Measurements from ENCODE around the gene PML.

Gene PML

GRCh38 chr15:74010929-74011540 is 16.5 kb downstream of the PML start:
- no peak for DNase-seq

- DNase-seq = no peak
Measured at GRCh38 chr15:74011610-74012009, 17.1 kb downstream of the PML start.

GRCh38 chr15:74013374-74013894 is 18.9 kb downstream of the PML start:
- no peak for DNase-seq

DNA sequence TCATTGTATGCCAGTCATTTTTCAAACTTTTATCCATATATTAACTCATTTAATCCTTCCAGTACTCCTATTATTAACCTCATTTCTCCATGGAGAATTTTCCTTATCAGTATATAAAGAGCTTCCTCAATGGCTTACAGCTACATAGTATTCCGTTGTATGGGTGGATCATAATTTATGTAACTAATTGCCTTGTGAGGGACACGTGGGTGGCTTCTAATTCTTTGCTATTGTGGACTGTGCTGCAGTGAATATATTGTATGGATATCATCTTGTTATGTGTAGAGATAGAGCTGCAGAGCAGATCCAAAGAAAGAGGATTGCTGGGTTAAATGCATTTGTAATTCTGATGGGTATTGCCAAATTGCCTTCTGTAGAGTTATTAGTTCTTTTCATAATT is 25.2 kb downstream of the PML start:
- no peak for DNase-seq

DNA sequence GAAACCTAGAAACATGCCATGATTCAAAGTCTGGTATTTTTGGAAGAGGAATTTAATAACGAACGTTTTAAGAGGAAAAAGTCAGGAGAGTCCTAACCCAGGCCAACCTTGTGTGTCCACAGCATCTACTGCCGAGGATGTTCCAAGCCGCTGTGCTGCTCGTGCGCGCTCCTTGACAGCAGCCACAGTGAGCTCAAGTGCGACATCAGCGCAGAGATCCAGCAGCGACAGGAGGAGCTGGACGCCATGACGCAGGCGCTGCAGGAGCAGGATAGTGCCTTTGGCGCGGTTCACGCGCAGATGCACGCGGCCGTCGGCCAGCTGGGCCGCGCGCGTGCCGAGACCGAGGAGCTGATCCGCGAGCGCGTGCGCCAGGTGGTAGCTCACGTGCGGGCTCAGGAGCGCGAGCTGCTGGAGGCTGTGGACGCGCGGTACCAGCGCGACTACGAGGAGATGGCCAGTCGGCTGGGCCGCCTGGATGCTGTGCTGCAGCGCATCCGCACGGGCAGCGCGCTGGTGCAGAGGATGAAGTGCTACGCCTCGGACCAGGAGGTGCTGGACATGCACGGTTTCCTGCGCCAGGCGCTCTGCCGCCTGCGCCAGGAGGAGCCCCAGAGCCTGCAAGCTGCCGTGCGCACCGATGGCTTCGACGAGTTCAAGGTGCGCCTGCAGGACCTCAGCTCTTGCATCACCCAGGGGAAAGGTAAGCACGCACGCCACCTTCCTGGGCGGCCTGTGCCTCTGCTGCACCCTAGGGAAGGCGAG is 28.4 kb downstream of the PML start:
- no peak for DNase-seq

- DNase-seq = no peak
Measured at GRCh38 chr15:74024687-74025086, 30.2 kb downstream of the PML start.

GRCh38 chr15:74025436-74025835 is 30.9 kb downstream of the PML start:
- DNase-seq = no peak

DNA sequence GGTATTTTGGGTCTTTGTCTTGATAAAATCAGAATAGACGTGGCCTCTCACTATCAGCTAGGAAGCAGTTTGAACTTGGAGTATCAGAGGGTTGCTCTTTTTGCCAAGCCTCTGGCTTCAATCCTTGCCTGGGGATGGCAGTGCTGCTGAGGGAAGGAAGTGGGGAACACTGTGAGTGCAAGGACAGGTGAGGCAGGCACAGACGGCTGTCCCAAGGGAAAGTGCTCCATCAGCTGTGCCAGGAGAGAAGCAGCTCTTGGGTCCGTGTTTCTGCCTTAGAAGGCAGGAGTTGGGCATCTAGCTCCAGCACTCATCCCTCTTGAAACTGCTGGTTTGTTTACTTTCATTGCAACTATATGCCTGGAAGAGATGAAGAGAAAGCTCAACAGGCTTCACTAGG is 33.2 kb downstream of the PML start:
- DNase-seq = no peak

GRCh38 chr15:74028646-74029045 is 34.1 kb downstream of the PML start:
- DNase-seq = no peak

DNA sequence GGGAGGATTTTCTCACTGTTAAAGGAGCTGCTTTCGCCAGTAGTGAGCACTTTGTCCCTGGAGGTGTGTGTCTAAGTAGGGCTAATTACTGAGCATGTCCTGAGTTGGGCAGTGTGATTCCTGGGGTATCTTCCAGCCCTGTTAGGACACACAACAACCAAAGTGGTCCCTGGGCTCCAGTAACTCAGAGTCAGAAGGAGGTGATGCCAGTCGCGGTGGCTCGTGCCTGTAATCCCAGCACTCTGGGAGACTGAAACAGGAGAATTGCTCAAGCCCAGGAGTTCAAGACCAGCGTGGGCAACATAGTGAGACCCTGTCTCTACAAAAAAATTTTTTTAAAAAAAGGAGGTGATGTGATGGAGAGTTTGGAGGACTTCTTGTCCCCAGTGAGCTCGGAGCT is 37.5 kb downstream of the PML start:
- DNase-seq = no peak

DNA sequence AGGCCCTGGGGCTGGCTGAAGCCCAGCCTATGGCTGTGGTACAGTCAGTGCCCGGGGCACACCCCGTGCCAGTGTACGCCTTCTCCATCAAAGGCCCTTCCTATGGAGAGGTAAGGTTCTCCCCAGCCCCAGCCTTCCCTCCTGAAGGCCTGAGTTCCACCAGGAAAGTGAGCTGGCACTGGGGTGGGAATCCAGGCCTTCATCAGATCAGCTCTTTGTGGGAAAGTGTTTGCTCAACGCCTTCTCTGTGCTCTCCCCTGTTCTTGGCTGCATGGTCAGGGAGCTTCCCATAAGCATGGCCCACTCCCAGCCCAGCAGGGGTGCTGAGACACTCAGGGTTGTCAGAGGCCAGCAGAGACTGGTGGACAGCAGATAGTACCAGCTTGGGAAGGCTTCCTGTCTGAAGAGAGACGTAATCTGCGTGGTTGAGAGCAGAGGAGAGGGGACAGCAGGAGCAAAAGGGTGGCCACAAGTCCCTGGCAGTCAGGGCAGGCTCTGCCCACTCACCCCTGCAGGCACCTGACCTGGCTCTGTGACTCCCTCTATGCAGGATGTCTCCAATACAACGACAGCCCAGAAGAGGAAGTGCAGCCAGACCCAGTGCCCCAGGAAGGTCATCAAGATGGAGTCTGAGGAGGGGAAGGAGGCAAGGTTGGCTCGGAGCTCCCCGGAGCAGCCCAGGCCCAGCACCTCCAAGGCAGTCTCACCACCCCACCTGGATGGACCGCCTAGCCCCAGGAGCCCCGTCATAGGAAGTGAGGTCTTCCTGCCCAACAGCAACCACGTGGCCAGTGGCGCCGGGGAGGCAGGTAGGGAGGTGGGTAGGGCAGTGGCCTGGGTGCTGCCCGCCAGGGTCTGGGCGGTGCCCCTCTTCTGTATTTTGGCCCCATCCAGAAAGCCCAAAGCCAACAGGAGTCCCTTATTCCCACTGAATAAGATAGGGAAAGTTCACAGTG is 38.4 kb downstream of the PML start:
- DNase-seq = no peak

- no peak for DNase-seq
Measured at GRCh38 chr15:74034206-74034755, 39.8 kb downstream of the PML start.

DNA sequence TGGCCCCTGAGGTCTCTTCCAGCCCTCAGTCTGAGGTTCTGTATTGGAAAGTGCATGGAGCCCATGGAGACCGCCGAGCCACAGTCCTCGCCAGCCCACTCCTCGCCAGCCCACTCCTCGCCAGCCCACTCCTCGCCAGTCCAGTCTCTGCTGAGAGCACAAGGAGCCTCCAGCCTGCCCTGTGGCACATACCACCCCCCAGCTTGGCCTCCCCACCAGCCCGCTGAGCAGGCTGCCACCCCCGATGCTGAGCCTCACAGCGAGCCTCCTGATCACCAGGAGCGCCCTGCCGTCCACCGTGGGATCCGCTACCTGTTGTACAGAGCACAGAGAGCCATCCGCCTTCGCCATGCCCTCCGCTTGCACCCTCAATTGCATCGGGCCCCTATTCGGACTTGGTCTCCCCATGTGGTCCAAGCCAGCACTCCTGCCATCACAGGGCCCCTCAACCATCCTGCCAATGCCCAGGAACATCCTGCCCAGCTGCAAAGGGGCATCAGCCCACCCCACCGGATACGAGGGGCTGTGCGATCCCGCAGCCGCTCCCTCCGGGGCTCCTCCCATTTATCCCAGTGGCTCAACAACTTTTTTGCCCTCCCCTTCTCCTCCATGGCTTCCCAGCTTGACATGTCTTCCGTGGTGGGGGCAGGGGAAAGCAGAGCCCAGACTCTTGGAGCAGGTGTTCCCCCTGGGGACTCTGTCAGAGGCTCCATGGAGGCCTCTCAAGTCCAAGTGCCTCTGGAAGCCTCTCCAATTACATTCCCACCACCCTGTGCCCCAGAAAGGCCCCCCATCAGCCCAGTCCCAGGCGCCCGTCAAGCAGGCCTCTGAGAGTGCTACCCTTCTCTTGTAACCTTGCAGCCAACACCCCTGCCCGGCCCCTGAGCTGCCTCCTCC is 40.9 kb downstream of the PML start:
- DNase-seq = no peak

DNA sequence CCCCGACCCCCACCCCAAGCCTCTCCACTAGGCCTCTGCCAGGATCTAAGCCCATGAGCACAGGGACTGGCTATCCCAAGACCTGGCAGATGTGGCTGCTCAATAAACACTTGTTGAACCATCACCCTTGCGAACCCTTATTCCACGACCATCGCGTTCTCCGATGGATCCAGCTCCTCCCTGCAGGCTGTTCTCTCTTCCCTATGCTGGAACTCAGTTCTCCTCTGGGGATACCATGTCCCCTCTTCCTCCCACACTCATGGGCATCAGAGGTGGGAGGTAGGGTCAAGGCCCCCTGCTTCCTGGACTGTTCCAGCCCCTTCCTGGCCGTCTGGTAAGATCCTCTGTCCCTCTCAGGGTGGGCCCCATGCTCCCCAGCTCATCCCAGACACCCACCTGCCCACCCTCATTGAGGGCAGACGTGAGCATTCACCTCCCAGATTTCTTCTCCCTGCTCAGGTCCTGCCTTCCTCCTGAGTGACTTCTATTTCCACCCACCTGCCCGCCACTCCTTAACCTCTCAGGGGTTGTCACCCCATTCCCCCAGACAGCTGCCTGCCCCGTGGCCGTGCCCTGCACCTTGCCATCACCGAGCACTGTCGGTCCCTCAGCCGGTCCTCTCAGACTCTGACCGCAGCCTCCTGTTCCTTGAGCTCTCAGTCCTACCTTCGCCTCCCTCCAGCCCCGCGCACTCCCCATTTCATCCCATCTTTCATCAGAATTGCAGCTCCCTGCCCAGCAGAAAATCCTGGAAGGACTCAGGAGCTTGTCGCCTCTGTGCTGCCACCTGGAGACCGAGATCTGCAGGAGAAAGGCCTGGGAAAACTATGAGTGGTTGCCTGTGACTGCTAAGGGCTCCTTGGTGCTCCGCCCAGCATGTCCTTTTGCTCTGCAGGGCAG is 42.0 kb downstream of the PML start:
- DNase-seq = peak; percentile 80

- DNase-seq = no peak
Measured at GRCh38 chr15:74037171-74038117, 42.9 kb downstream of the PML start.

DNA sequence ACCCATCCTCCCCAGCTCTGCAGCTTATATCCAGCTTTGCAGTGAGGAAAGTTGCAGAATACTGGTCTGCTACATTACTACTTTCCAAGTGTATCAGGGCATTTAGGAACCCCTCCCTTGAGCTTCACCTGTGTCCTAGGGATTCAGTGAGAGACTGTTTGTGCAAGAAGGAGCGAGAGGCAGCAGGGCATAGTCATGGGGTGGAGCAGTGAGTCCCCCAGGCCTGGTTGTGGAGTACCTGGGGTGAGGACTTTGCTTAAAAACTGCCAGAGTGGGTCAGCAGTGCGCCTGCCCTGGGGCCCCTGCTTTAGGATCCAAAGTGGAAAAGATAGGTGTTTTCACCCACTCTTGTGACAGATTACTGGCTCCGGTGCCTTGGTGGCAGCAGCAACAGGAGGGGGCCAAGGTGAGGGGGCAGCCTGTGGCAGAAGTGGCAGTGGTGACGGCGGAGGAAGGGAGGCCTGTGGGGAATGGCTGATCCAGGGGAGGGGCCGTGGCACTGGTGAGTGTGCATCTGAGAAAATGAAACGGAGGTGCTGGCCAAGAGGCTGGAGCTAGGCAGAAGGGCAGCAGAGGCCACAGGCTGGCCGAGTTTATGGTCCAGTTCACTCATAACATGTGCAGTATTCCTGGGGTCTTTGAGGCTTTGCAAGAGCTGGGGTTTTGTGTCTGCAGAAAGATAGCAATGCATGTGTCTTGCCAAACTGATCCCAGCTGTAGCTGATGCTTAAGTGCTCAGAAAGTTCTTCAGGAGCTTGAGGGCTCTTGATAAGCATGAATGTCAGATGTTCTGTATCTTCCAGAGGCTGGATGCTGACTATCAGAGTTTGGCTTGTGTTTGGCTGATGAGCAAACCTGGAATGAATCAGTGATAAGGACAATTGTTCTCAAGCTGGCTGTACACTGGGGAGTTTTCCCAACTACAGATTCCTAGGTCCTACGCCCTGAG is 44.5 kb downstream of the PML start:
- DNase-seq = no peak

- DNase-seq = no peak
Measured at GRCh38 chr15:74039656-74040010, 45.1 kb downstream of the PML start.

Measured in fibroblast of skin of scalp (primary cell).